Hepatocyte (in vitro differentiated cells): ENCODE measurements around the gene IL17F. TPM values are rescaled to one million over a fixed set of nuclear protein-coding genes. Genes with fewer than 3 reads are reported as not detected.

Experiments used
- DNase-seq: peaks from one replicate; pipeline ENCODE4 v3.0.0-alpha.2; 2016; ENCODE audit warnings: low spot score
- H2AFZ ChIP-seq: fragments of 200-600 bp; sonication (generic); 2 replicates; pipeline ENCODE4 v1.6.0; 2016; ENCODE audit warnings: antibody characterized with exemption, mild to moderate bottlenecking
- H3K27ac ChIP-seq: fragments of 200-600 bp; sonication (generic); 2 replicates; pipeline ENCODE4 v1.5.1; 2016; ENCODE audit warnings: mild to moderate bottlenecking
- H3K27me3 ChIP-seq: fragments of 200-600 bp; sonication (generic); 2 replicates; pipeline ENCODE4 v1.6.1; 2016
- H3K36me3 ChIP-seq: fragments of 200-600 bp; sonication (generic); replicated peaks from 2 replicates; pipeline ENCODE4 v1.5.1; 2016; ENCODE audit warnings: low read depth; ENCODE audit not compliant: insufficient read depth
- H3K4me1 ChIP-seq: fragments of 200-600 bp; sonication (generic); 2 replicates; pipeline ENCODE4 v1.5.1; 2016; ENCODE audit warnings: mild to moderate bottlenecking, moderate library complexity; ENCODE audit not compliant: insufficient read depth
- H3K4me2 ChIP-seq: fragments of 200-600 bp; sonication (generic); 2 replicates; pipeline ENCODE4 v1.6.0; 2016
- H3K4me3 ChIP-seq: fragments of 200-600 bp; sonication (generic); 2 replicates; pipeline ENCODE4 v1.5.1; 2016; ENCODE audit warnings: mild to moderate bottlenecking
- H3K79me2 ChIP-seq: fragments of 200-600 bp; sonication (generic); 2 replicates; pipeline ENCODE4 v1.6.0; 2017; ENCODE audit warnings: mild to moderate bottlenecking
- H3K9me2 ChIP-seq: fragments of 200-600 bp; sonication (generic); replicated peaks from 2 replicates; pipeline ENCODE4 v1.6.0; 2017; ENCODE audit warnings: mild to moderate bottlenecking; ENCODE audit not compliant: insufficient read depth
- H3K9me3 ChIP-seq: fragments of 200-600 bp; sonication (generic); 2 replicates; pipeline ENCODE4 v1.5.1; 2016; ENCODE audit warnings: low read depth, mild to moderate bottlenecking
- H4K20me1 ChIP-seq: fragments of 200-600 bp; sonication (generic); 2 replicates; pipeline ENCODE4 v1.6.0; 2016; ENCODE audit warnings: mild to moderate bottlenecking; ENCODE audit not compliant: insufficient read depth, poor library complexity, severe bottlenecking
- EZH2 ChIP-seq: fragments of 200-600 bp; sonication (generic); IDR thresholded peaks from 2 replicates; pipeline ENCODE4 v1.6.1; 2016; ENCODE audit warnings: antibody characterized with exemption, mild to moderate bottlenecking, borderline replicate concordance
- EZH2phosphoT487 ChIP-seq: fragments of 200-600 bp; sonication (generic); IDR thresholded peaks from one replicate; pipeline ENCODE4 v1.6.1; 2018; ENCODE audit warnings: antibody characterized with exemption, mild to moderate bottlenecking, low read depth, moderate library complexity; ENCODE audit not compliant: unreplicated experiment, severe bottlenecking
- WGBS: methylation state at CpG from one replicate; pipeline ENCODE4 v1.1.6; 2016; ENCODE audit warnings: low lambda C conversion rate; ENCODE audit errors: missing lambda C conversion rate; 5-methylcytosine and 5-hydroxymethylcytosine counted together
- polyA plus RNA-seq: library from polyadenylated mRNA; unstranded; fragments of >200 nt; fragmentation: Nextera tagmentation; extraction: Ambion mirVana; gene quantifications from 2 replicates; pipeline ENCODE4 v1.2.1, GENCODE V29; 2016
- total RNA-seq: library from RNA; depleted of rRNA; stranded (reverse); fragments of >200 nt; gene quantifications from 2 replicates; pipeline ENCODE4 v1.2.3, GENCODE V29; 2014
- TF ChIP-seq, protein P1 (sequence below): fragments of 200-600 bp; sonication (generic); IDR thresholded peaks from 2 replicates; pipeline ENCODE4 v1.5.1; 2016; ENCODE audit warnings: antibody characterized with exemption, mild to moderate bottlenecking; ENCODE audit not compliant: poor library complexity

The IL17F gene
- total and polyA plus RNA-seq, 2 experiments from 2014 or later = not detected

DNA sequence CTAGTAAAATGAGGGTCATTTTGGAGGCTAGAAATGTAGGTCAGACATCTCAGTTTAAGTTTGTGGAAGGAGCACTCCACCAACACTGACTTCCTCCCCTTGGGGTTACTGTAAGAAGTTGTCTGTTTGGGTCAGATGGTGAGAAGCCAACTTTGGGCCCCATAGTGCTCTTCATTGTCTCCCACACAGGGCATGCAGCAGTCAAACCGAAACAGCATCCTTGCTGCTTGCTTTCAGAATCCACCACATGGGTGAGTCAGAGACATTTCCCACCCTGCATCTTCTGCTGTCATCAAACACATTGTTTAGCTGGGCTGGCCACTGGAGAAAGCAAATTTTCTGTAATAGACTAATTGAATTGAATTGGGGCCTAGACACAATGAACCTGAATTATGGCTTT is 16.8 kb downstream of the IL17F start:
- Histone ChIP-seq H3K9me3 (no peaks in the 10 kb centered on the region), H4K20me1 (no peaks in the 10 kb centered on the region), H3K4me3 (no peak overlapping the region), H3K4me2 (no peak overlapping the region), H3K36me3 (no peaks in the 10 kb centered on the region), H3K27me3 (peaks cover 5% of the 10 kb centered on the region), H3K27ac (no peak overlapping the region), H2AFZ (no peak overlapping the region), H3K9me2 (no peaks in the 10 kb centered on the region), H3K79me2 (no peaks in the 10 kb centered on the region), H3K4me1 (no peaks in the 10 kb centered on the region)
- no peak for DNase-seq
- 100% methylated on average over 1 of the region's 1 CpG for WGBS
- TF ChIP-seq, protein P1, sequence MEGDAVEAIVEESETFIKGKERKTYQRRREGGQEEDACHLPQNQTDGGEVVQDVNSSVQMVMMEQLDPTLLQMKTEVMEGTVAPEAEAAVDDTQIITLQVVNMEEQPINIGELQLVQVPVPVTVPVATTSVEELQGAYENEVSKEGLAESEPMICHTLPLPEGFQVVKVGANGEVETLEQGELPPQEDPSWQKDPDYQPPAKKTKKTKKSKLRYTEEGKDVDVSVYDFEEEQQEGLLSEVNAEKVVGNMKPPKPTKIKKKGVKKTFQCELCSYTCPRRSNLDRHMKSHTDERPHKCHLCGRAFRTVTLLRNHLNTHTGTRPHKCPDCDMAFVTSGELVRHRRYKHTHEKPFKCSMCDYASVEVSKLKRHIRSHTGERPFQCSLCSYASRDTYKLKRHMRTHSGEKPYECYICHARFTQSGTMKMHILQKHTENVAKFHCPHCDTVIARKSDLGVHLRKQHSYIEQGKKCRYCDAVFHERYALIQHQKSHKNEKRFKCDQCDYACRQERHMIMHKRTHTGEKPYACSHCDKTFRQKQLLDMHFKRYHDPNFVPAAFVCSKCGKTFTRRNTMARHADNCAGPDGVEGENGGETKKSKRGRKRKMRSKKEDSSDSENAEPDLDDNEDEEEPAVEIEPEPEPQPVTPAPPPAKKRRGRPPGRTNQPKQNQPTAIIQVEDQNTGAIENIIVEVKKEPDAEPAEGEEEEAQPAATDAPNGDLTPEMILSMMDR = no peak
- TF ChIP-seq EZH2phosphoT487 (no peak), EZH2 (no peak)

DNA sequence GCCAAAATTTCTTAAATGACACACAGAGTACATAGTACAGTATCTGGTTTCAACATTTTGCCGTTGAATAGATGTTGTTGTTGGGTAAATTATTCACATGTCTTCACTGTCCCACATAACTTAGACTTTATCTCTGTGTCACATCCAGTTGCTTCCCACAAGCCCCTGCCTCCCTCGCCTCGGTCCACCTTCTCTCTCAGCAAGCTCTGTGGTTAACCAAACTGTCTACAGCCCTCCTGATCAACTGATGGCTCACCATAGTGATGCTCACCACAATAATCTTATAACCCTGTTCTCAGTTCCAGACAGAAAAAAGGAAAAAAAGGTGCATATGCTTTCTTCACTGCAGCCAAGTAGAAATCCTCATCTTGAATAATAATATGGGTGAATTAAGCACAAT is 23.0 kb downstream of the IL17F start:
- no peaks in the 10 kb centered on the region for H3K79me2 ChIP-seq
- no peak overlapping the region for H3K4me3 ChIP-seq
- 67% methylated on average over 3 of the region's 3 CpGs for WGBS
- no peaks in the 10 kb centered on the region for H3K4me1 ChIP-seq
- H3K27ac ChIP-seq = no peak overlapping the region
- TF ChIP-seq EZH2 (no peak), EZH2phosphoT487 (no peak)
- TF ChIP-seq, protein P1 = no peak
- no peaks in the 10 kb centered on the region for H4K20me1 ChIP-seq
- no peak overlapping the region for H3K4me2 ChIP-seq
- no peaks in the 10 kb centered on the region for H3K9me2 ChIP-seq
- no peak for DNase-seq
- no peaks in the 10 kb centered on the region for H3K9me3 ChIP-seq
- H3K27me3 ChIP-seq = peaks cover 5% of the 10 kb centered on the region
- no peak overlapping the region for H2AFZ ChIP-seq
- no peaks in the 10 kb centered on the region for H3K36me3 ChIP-seq

DNA sequence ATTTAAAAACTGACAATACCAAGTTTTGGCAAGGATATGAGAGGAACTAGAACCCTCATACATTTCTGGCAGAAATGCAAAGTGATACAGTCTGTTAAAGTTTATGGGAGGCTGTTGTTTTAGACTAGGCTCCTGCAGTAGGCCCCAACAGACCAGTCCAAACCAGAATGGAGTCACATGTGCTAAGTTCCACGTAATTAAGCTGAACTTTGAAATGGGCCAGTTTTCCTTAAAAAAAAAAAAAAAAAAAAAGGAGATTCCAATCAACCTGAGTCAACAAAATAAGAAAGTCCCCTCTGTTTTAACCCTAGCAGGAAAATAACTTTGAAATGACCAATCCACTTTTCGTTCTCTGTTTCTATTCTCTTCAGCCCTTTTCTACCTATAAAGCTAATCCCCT is 26.5 kb downstream of the IL17F start:
- Histone ChIP-seq H3K4me3 (no peak overlapping the region), H3K27ac (peak overlapping the region; percentile 51), H4K20me1 (no peaks in the 10 kb centered on the region), H3K36me3 (no peaks in the 10 kb centered on the region), H3K27me3 (peaks cover under 1% of the 10 kb centered on the region), H3K79me2 (no peaks in the 10 kb centered on the region), H3K9me3 (no peaks in the 10 kb centered on the region), H3K4me2 (no peak overlapping the region), H3K4me1 (no peaks in the 10 kb centered on the region), H2AFZ (no peak overlapping the region), H3K9me2 (no peaks in the 10 kb centered on the region)
- WGBS = 62% methylated on average over 2 of the region's 2 CpGs
- TF ChIP-seq, protein P1 = no peak
- TF ChIP-seq EZH2 (no peak), EZH2phosphoT487 (no peak)
- no peak for DNase-seq
